ENCODE results near the gene AUTS2. TPM values are rescaled to one million over a fixed set of nuclear protein-coding genes. Genes with fewer than 3 reads are reported as not detected.

AUTS2 gene
- total RNA-seq, 2 donors from 2014 or later = 8.6 TPM

DNA sequence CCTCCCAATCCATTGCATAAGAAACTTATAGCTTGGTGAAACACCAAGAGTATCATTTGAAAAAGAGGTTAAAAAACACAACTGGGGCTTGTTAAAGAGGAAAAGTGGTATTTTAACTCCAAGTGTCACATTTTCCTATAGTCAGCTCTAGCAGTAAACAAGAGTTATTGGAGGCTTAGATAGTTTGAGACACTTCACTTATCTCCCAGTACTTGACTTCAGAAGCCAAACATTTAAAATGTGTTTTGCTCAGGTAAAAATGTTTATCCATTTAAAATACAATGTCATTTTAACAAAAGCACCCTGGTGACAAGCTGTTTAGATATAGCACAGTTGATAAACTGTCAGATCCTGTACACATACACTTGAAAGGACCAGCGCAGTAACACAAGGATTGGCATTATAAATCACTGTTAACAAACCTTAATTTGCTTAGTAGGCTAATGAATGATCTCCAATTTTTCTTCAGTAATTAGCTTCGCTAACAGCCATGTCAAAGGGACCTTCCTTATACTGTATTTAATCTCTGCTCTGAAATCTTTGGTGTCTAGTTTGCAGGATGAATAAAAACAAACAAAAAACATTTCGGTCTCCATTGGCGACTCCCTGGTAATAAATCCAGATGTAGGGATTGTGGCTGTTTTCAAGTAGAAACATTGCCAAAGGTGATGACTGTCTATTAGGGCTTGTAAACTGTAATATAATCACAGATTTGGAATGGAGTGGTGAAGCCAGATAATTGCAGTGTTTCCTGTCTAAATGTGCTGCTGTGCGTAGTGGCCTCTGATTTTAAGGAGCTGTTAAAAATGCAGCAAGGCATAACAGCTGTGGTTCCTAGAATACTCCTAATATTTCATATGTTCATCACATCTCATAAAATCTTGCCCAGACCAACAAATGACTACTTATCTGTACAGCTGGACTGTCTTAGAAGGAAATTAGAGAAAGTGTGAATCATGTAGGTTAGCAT lies 545.1 kb downstream of the AUTS2 start:
- no peaks in the 10 kb centered on the region for H3K27me3 ChIP-seq
- no peak overlapping the region for H3K4me3 ChIP-seq
- no peak overlapping the region for H3K27ac ChIP-seq
- DNase-seq (ENCODE audit: low spot score) = no peak
- no peaks in the 10 kb centered on the region for H3K9me3 ChIP-seq
- H3K4me1 ChIP-seq = no peaks in the 10 kb centered on the region
- TF ChIP-seq, protein P1, sequence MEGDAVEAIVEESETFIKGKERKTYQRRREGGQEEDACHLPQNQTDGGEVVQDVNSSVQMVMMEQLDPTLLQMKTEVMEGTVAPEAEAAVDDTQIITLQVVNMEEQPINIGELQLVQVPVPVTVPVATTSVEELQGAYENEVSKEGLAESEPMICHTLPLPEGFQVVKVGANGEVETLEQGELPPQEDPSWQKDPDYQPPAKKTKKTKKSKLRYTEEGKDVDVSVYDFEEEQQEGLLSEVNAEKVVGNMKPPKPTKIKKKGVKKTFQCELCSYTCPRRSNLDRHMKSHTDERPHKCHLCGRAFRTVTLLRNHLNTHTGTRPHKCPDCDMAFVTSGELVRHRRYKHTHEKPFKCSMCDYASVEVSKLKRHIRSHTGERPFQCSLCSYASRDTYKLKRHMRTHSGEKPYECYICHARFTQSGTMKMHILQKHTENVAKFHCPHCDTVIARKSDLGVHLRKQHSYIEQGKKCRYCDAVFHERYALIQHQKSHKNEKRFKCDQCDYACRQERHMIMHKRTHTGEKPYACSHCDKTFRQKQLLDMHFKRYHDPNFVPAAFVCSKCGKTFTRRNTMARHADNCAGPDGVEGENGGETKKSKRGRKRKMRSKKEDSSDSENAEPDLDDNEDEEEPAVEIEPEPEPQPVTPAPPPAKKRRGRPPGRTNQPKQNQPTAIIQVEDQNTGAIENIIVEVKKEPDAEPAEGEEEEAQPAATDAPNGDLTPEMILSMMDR (IDR thresholded peaks at IDR 0.05) = no peak
- H3K36me3 ChIP-seq = no peaks in the 10 kb centered on the region

DNA sequence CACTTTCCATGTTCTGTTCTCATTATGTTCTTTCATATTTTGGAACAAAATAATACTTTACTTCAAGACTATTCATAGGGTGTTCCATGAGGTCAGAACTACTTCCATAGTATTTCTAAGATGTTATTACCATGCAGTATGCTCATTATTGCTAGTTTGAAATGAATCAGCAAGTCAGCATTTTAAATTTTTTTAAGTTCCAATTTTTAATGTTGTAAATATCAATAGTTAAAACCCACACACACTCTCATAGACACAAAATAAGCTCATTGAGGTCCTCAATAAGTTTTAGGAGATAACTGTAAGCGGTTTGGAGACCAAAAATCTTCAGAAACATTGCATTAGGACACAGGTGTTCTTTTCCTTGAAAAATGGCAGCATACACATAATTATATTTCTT lies 550.7 kb downstream of the AUTS2 start:
- H3K27me3 ChIP-seq = no peaks in the 10 kb centered on the region
- peaks cover 0 to 13% of the 10 kb centered on the region in 2 donors for H3K9me3 ChIP-seq
- H3K27ac ChIP-seq = no peak overlapping the region
- no peak for DNase-seq (ENCODE audit: low spot score)
- no peaks in the 10 kb centered on the region for H3K4me1 ChIP-seq
- H3K36me3 ChIP-seq = no peaks in the 10 kb centered on the region
- TF ChIP-seq, protein P1 (IDR thresholded peaks at IDR 0.05) = no peak
- H3K4me3 ChIP-seq = no peak overlapping the region

DNA sequence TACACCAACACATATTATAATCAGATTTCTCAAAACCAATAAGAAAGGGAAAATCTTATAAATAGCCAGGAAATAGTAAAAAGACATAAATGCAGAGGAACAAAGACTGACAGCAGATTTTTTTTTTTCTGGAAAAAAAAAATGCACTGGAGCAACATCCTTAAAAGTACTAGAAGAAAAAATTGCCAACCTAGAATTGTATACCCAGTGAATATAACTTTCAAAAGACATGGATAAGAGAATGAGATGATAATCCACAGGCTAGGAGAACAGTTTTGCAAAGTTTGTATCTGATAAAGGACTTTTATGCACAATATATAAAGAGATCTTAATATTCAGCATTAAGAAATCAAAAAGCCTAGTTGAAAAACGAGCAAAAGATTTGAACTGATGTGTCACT lies 554.0 kb downstream of the AUTS2 start:
- no peaks in the 10 kb centered on the region for H3K4me1 ChIP-seq
- H3K27me3 ChIP-seq = no peaks in the 10 kb centered on the region
- TF ChIP-seq, protein P1 (IDR thresholded peaks at IDR 0.05) = no peak
- H3K36me3 ChIP-seq = no peaks in the 10 kb centered on the region
- no peak overlapping the region for H3K27ac ChIP-seq
- DNase-seq (ENCODE audit: low spot score) = no peak
- no peak overlapping the region for H3K4me3 ChIP-seq
- peaks cover 0 to 13% of the 10 kb centered on the region in 2 donors for H3K9me3 ChIP-seq

DNA sequence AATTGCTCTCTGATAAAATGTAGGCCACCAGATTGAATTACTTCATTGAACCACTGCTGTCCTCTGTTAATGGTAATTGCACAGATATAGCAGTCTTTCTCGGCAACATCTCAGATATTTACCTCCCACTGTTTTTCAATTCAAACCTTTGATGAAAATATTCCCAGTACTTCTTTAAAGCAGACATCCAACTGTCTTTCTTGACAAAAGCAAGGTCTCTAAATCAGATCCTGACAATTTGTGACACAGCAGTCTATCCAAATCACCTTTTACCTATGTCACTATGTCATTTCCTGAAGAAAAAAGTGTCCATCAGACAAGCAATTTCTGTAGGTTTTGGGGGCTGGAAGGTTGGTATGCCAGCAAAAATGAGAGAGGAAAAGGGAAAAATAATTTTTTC lies 555.7 kb downstream of the AUTS2 start:
- no peaks in the 10 kb centered on the region for H3K4me1 ChIP-seq
- H3K36me3 ChIP-seq = no peaks in the 10 kb centered on the region
- H3K27ac ChIP-seq = no peak overlapping the region
- DNase-seq (ENCODE audit: low spot score) = no peak
- TF ChIP-seq, protein P1 (IDR thresholded peaks at IDR 0.05) = no peak
- H3K9me3 ChIP-seq = peaks cover 0 to 13% of the 10 kb centered on the region in 2 donors
- no peak overlapping the region for H3K4me3 ChIP-seq
- H3K27me3 ChIP-seq = no peaks in the 10 kb centered on the region

DNA sequence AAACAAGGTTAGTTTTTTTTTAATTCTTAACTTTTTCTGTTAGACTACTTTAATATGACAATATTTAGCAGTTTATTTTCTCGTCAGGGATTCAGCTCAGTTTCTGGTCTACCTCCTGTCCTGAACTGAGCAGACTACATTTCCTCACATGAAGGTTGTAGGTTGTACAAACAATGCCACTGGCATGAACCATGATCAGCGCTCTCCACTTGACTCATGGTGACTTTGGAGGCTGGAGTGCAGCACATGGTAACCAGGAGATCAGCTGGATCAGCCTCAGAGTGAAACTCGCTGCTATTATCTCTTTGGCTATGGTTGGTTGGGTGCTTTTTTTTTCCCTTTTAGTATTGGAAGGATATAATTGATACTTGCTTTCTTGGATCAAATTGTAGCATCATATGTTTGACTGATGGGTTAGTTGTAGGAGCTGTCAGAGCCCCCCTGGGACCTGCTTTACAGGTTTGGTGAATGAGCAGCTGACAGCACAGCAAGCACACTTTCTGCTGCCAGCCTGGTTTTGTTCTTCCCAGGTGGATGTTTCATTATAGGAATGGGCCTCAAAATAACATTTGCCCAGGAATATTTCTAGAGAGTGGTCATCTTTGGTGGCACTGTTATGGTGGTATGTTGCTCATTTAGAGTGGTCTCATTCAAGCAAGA lies 556.4 kb downstream of the AUTS2 start:
- no peaks in the 10 kb centered on the region for H3K4me1 ChIP-seq
- no peak overlapping the region for H3K4me3 ChIP-seq
- H3K9me3 ChIP-seq = peaks cover 0 to 13% of the 10 kb centered on the region in 2 donors
- no peaks in the 10 kb centered on the region for H3K36me3 ChIP-seq
- DNase-seq (ENCODE audit: low spot score) = no peak
- TF ChIP-seq, protein P1 (IDR thresholded peaks at IDR 0.05) = no peak
- H3K27me3 ChIP-seq = no peaks in the 10 kb centered on the region
- no peak overlapping the region for H3K27ac ChIP-seq

Data from right atrium auricular region (tissue), 2 donors.